KBM-7 (cell line): Measurements from ENCODE around the gene SLC2A9.
A peak's percentile ranks its signal among the peaks of the same experiment; 100 is the strongest.
"Not testable (repeated sequence)": the region's sequence is repeated elsewhere in the genome, so short reads cannot be mapped to it uniquely, and the experiment has no call there.

Experiments
- DNase-seq: peaks from one replicate; pipeline ENCODE4 v3.0.0-alpha.2; 2015
- in situ Hi-C: fragments of 300-500 bp; cut with MboI; formaldehyde crosslinking; loops from 2 replicates; pipeline ENCODE4 v1.14.3; 2020; ENCODE audit warnings: low sequenced_read_pairs, low pct_unique_long_range_greater_than_20kb, mixed read lengths

Gene SLC2A9

GRCh38 chr4:10006601-10007435 is 14.5 kb downstream of the SLC2A9 start:
- in situ Hi-C loops = no loop called here
- DNase-seq = no peak

GRCh38 chr4:10006231-10006600 is 15.1 kb downstream of the SLC2A9 start:
- in situ Hi-C loops = no loop called here

DNA sequence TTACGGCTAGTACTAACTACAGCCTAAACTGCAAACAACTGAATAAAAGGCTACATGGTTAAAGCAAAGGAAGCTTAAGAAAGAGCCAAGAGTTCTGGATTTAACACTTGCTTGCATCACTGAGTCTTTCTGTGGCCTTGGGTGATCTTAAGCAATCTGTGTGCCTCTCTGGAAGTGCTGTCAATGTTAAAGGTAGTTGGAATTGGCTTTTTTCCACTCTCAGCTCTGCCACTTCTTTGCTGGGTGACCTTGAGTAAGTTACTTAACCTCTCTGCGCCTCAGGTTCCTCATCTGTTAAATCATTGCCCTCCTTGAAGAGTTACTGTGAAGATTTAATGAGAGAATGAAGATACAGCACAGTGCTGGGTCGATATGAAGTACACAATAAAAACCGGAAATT is 15.7 kb downstream of the SLC2A9 start:
- no peak for DNase-seq
- in situ Hi-C loops = no loop called here

More at GRCh38 chr4:10006231-10006600, 15.1 kb downstream of the SLC2A9 start:
- peak; percentile 72 for DNase-seq

DNA sequence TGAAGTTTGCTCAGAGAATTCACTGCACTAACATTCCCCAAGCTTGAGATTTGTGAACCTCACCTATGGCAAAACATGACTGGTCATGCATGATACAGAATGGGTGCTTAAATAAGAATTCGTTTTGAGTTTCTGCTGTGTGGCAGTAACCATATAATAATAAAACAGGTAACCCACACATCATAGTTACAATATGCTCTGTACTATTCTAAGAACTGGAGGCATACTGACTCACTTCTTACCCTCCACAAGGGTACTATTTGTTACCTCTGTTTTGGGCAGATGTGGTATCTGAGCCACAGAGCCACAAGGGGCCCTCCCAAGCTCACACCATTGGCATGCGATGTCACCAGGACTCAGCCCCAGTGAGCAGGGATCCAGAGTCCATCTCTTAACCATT is 17.6 kb downstream of the SLC2A9 start:
- in situ Hi-C loops = no loop called here
- no peak for DNase-seq

- DNase-seq = no peak
- in situ Hi-C loops = no loop called here
Measured at GRCh38 chr4:10002278-10002677, 19.0 kb downstream of the SLC2A9 start.

- in situ Hi-C loops = no loop called here
- no peak for DNase-seq
Measured at GRCh38 chr4:10001757-10002156, 19.5 kb downstream of the SLC2A9 start.

DNA sequence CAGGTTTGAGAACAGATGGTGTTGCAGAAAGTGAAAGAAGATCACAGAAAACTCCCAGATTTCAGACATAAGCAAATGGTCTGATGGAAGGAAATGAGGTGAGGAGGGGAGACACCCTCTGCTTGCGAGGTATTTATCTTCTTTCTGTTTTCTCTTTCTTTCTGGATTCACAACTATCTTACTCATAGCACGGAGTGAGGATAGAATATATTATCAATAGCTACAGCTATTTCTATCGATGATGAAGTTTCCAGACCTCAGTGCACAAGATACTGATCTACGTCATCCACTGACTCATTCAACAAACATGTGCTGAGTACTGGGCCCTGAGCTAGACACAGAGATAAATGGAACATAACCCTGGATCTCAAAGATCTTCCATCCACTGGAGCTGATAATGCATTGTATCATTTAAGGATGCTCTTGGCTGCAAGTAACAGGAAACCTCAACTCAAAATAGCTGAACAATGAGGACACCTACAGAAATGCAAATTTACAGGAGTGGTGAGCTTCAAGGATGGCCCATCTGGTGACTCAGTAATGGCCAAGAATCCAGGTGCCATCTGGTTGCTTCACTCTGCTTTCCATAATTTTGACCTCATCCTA is 21.2 kb downstream of the SLC2A9 start:
- in situ Hi-C loops = no loop called here

GRCh38 chr4:9997886-9998285 is 23.4 kb downstream of the SLC2A9 start:
- in situ Hi-C loops = no loop called here
- DNase-seq = no peak

More for the DNA sequence above, 21.2 kb downstream of the SLC2A9 start:
- no peak for DNase-seq

DNA sequence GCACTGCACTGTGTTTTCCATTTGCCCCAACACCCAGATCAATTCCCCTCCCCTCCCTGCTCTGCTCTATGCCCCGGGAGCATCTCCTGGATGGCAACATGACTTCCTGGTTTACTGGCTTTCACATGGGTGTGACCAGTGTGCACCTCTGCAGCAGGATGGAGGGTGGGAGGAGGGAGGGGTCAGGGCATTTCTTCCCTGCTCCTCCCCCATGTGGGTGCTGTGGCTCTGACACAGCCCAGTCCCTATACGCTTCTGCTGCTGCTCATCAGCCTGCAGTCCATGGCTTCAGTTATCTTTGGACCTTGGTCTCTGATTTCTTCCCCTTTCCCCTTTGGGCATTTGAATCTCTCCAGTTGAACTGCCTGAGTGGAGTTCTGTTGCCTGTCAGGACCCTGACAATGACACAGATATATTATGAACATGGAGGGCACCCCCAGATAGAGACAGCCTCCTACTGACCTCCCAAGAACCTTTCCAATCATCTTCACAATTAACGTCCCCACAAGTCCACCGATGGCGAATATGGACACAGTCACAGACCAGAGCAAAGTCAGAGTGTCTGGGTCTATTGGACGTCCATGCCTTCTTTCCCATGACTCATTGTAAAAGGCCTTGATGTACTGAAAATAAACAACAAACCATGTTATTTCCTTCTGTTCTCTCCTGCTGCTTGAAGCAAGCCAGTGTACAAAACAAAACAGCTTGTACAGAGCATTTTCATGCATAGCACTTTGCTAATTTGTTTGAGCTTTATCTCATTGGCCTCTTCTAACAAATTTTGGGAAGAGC is 24.8 kb downstream of the SLC2A9 start:
- in situ Hi-C loops = no loop called here
- no peak for DNase-seq

DNA sequence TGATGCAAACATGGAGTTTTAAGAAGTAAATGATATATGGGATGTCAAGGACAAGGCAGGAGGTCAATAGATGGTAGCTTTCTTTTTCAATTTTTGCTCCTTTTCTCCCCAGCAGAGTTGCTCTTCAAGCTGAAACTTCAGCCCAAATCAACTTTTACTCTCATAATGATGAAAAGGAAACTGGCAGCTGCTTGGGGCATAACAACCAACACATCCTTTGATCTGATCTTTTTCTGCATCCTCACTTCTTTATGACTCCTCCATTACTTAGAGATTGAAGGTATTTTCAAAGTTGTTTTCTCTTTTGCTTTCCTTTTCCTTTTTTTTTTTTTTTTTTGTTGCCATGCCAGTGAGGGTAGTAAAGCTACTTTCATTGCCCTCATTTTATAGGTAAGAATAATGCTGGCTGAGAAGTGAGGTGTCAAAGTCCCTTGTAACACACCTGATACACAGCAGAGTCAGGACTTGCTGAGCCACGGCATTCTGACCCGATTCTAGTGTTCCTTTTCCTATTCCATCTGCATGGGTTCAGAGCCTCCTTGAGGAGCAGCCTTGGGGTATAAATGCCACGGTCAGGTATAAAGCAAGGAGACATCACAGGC is 26.9 kb downstream of the SLC2A9 start:
- no peak for DNase-seq
- in situ Hi-C loops = no loop called here

- no peak for DNase-seq
Measured at GRCh38 chr4:9989918-9990635, 31.2 kb downstream of the SLC2A9 start.

GRCh38 chr4:9988933-9989332 is 32.4 kb downstream of the SLC2A9 start:
- DNase-seq = no peak
- in situ Hi-C loops = no loop called here

More at GRCh38 chr4:9989918-9990635, 31.2 kb downstream of the SLC2A9 start:
- in situ Hi-C loops = no loop called here

GRCh38 chr4:9988363-9988749 is 32.9 kb downstream of the SLC2A9 start:
- in situ Hi-C loops = no loop called here
- DNase-seq = no peak

- in situ Hi-C loops = no loop called here
- DNase-seq = no peak
Measured at GRCh38 chr4:9987749-9988362, 33.4 kb downstream of the SLC2A9 start.

- in situ Hi-C loops = no loop called here
Measured at GRCh38 chr4:9984621-9985020, 36.7 kb downstream of the SLC2A9 start.

DNA sequence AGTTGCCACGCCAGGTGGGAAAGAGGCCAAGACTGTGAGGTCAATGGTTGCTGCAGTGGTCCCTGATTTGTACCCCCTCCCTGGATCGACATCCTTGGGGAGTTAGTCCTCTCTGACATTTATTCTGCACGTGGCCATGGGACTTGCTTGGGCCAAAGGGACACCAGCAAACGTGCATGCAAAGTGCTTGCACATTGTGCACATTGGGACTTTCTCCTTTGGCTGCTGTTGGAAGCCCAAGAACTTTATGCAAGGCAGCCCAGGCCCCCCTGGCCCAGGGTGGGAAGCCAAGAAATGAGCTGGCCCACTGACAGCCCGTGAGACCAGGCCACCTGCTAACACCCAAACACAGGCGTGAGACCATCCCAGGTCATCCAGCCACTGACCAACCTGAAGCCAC is 38.1 kb downstream of the SLC2A9 start:
- in situ Hi-C loops = no loop called here

More at GRCh38 chr4:9984621-9985020, 36.7 kb downstream of the SLC2A9 start:
- DNase-seq = no peak

GRCh38 chr4:9981899-9982298 is 39.4 kb downstream of the SLC2A9 start:
- DNase-seq, in situ Hi-C loops: not testable (repeated sequence)

More for the DNA sequence above, 38.1 kb downstream of the SLC2A9 start:
- DNase-seq = no peak

GRCh38 chr4:9980898-9981297 is 40.4 kb downstream of the SLC2A9 start:
- in situ Hi-C loops = no loop called here
- DNase-seq = no peak
